CD4-positive, alpha-beta T cell treated with Interleukin-15 for 1 hour (primary cell): ENCODE results near the gene LY86.
"Not testable (repeated sequence)": the region's sequence is repeated elsewhere in the genome, so short reads cannot be mapped to it uniquely, and the experiment has no call there.

ENCODE experiments used
- DNase-seq: peaks from one replicate; pipeline ENCODE4 v3.0.0-alpha.2; 2020

Gene LY86

DNA sequence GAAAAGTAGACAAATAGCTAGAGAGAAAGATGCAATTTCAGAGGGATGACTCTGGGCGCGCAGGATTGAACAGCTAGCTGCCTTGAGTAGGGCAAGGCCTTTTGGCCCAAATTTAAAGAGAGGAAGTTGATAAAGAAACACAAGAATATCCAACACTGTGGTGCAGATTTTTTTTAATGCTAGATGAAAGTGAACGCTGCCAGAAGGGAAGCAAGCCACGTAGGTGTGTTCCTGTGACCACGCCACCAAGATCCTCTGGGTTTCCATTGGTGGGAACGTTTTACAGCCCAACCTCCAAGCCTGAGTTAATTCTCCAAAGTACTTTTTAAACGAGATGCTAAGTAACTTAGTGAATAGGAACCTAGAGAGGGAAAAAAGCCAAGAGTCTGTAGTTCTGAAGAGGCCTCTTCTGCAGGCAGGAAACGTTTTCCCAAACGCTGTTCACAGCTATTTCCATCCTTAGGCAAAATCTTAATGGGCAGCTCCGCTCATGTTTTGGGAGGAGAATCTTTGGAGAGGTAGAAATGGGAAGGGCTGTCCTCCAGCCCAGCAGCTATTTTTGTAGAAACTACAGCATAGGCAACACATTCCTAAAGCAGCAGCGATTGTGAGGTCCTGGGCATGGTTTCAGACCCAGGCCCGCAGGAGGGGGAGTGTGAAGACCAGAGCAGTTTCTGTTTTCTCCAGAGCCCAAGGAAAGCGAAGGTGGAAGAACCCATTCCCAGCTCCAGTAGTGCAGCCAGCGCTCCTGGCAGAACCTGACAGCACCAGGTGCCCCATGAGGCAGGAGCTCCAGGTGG, 8.2 kb downstream of the LY86 start:
- no peak for DNase-seq

DNA sequence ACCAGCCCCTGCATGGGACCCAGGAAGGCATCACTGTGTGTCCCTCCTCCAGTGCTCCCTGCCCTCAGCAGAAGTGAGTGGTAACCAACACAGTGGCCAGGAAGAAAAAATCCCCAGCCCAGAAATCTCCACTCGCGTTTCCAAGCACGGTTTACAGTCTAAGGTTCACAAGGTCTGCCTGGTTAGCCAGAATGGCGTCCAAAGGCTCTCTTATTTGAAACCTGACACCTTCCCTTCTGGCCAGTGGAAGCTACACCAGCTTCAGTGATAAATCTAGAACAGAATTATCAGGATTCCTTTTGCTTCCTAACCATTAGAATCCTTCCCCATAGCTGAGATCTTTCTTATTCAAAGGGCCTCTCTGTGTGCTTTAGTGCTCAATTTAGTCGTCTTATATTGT, 9.2 kb downstream of the LY86 start:
- no peak for DNase-seq

DNA sequence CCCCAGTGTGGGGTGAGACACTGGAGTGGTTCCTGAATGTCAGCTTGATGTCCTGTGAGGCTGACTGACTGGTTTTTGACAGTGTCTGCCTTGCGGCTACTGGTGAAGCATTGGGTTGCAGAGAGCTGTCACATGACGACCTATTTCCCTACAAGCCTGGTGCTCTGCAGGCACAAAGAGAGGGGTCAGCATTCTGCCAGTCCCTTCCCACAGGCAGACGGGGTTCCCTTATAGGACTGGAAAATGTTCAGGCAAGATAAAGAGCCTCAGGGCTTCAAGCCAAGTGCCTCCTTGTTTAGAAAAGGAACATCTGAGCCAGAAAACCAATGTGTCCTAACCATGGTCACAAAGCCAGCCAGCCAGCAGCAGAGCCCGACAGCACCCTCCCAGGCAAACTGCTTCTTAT, 11.0 kb downstream of the LY86 start:
- no peak for DNase-seq

- no peak for DNase-seq
Observed at GRCh38 chr6:6600875-6601274, 12.4 kb downstream of the LY86 start.

DNA sequence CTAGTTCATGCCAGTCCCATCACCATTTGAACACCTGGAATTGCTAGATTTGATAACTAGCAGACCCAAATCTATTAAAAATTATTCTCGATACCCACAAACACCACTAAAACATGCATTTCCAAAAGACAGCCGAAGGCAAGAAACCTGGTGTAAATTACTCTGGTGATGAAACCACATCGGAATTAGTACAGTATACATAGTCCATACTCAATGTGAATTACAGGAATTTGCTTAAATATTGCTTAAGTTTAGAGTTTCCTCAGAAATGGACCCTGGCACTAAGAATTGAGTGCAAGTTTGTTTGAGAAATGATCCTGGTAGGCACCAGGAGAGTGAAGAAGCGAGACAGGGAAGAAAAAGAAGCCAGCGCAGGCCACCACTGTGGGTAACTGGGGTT, 13.7 kb downstream of the LY86 start:
- no peak for DNase-seq

- no peak for DNase-seq
Observed at GRCh38 chr6:6603317-6603716, 14.8 kb downstream of the LY86 start.

DNA sequence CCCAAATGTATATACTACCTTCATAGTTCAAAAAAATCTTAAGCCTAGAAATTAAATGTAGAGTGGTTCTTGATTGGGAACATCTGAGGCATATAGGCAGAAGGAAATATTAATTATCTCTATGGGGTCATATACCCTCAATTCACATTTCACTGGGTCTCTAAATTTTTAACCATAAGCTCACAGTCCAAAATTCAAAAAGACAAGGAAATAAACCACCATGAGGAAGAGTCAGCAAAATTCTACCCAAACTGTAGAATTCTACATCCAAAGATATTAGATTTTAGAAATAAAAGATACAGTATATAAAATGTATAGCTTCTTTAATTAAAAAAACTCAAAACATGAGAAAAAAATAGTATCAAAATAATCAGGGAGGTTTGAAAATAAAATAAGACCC, 15.5 kb downstream of the LY86 start:
- DNase-seq: no peak

- DNase-seq: no peak
Observed at GRCh38 chr6:6604566-6604965, 16.0 kb downstream of the LY86 start.

DNA sequence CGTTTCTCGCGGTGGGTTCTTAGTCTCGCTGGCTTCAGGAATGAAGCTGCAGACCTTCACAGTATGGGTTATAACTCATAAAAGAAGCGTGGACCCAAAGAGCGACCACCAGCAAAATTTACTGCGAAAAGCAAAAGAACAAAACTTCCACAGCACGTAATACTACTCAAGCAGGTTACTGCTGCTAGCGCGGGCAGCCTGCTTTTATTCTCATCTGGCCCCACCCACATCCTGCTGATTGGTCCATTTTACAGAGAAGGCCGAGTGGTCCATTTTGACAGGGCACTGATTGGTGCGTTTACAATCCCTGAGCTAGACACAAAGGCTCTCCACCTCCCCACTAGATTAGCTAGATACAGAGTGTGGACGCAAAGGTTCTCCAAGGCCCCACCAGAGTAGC, 17.4 kb downstream of the LY86 start:
- DNase-seq: no peak

- not testable (repeated sequence) for DNase-seq
Observed at GRCh38 chr6:6606391-6607030, 18.0 kb downstream of the LY86 start.

- DNase-seq: no peak
Observed at GRCh38 chr6:6609450-6609849, 20.9 kb downstream of the LY86 start.

GRCh38 chr6:6610031-6610591, 21.6 kb downstream of the LY86 start:
- DNase-seq: peak; percentile 45

- DNase-seq: no peak
Observed at GRCh38 chr6:6611486-6611885, 23.0 kb downstream of the LY86 start.

- DNase-seq: no peak
Observed at GRCh38 chr6:6612308-6612707, 23.8 kb downstream of the LY86 start.

DNA sequence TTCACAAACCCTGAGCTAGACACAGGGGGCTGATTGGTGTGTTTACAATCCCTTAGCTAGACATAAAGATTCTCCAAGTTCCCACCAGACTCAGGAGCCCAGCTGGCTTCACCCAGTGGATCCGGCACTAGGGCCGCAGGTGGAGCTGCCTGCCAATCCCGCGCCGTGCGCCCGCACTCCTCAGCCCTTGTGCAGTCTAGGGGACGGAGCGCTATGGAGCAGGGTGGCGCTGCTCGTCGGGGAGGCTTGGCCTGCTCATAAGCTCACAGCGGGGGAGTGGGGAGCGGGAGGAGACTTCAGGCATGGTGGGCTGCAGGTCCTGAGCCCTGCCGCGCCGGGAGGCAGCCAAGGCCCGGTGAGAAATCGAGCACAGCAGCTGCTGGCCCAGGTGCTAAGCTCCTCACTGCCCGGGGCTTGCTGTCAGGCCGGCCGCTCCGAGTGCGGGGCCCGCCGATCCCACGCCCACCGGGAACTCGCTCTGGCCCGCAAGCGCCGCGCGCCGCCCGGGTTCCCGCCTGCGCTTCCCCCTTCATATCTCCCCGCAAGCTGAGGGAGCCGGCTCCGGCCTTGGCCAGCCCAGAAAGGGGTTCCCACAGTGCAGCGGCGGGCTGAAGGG, 24.7 kb downstream of the LY86 start:
- not testable (repeated sequence) for DNase-seq

DNA sequence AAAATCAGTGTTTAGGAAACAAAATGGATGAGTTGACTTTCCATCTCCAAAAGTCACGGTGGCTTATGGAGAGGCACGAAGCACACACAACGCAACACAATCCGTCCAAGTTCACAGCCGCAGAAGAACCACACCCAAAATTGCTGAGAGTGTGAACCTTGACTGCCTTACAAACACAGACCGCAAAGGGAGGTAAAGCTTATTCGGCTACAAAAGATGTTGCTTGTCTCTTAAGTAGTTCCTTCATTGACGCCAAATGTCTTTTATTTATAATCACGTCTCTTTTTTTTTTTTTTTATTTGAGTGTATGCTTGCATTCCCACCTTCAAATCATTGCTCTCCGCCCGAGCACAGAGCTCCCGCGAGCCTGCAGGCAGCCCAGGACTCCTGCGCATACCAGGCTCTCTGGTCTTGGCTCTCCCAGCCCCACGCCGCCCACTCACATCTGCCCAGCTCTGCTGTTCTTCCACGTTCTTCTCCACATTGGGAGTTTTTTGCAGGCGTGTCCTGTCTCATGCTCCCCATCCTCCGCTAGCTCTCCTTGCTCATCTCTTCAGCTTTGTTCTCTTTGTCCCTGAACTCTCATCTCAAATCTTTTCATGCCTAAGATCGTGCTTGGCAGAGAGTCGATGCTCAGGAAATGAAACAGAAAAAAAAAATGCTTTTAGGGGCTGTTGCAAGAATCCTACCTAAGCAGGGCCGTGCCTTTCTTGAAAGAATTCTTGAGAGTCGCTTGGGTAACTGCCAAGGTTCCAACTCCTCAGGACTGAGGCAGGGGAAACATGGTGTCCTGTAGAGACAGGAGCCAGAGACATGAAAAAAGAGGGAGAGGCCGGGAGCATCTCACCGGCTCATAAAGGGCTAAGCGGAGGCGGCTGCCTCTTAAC, 25.8 kb downstream of the LY86 start:
- DNase-seq: peak; percentile 40

GRCh38 chr6:6614983-6615349, 26.4 kb downstream of the LY86 start:
- no peak for DNase-seq

DNA sequence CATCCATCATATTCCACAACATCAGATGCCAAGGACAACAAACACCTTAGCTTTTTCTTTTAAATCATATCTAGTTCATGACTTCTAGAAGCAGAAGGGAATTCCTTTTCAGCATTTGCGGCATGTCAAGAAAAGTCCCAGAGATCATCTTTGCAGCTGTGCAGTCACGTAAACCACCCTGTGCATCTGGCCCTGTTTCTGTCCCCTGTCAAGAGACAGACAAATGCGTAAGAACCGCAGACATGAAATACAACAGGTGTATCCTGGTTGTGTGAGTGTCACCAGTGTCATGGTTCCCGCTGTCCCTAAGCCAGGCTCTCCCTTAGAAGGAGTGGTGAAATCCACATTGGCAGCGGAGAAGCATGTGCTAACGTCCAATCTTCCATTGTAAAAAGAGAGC, 28.1 kb downstream of the LY86 start:
- no peak for DNase-seq

DNA sequence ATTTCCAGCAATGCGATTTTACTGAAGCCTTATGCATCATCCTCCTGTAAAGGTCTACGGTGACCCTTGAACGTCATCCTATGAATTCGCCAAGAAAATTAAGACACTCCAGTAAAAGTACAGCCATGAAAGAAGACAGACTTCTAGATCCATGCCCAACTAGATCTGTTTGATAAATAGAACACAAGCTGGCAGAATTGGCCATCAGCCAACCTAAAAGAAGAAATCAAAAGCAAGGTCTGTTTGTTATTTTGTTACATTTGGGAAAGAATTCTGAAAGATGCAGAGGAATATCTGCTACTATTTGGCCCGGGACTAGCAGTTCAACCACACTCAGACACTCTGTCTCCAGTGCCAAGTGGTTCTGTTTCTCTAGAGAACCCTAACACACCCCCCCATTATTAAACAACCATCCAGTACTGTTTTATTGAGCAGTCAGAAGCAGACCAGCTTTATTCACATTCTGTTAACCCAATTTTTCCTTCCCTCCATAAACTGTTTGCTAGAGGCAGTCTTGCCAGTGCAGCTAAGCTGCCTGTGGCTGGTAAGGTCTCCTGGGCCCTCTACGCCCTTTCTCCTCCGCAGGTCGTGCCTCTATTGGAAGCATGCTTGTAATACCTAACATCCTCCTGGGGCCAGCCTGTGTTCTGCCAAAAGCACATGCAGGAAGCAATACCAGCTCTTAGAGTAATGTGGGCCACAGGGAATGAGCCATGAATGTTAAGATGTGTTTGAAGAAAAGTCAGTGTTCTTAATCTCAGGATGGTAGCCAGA, 30.7 kb downstream of the LY86 start:
- no peak for DNase-seq

- no peak for DNase-seq
Observed at GRCh38 chr6:6620766-6621425, 32.4 kb downstream of the LY86 start.

GRCh38 chr6:6622501-6622900, 34.0 kb downstream of the LY86 start:
- DNase-seq: no peak

DNA sequence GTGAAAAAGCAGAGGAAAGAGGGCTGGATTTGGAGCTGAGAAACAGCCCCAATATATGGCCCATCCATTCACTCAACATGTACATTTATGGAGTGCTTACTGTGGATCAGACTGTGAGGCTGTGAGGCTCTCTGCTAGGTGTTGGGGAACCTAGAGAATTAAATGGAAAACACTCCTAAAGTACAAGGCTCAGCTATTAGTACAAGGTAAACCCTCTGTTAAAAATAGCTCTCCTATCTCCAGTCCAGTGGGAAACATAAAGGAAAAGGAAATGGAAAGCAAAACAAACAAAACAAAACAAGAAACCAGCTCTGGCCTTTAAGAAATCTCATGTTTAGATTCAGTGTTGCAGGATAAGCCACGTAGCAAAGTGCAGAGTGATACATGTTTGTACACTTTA, 35.0 kb downstream of the LY86 start:
- no peak for DNase-seq
